Fibroblast of skin of right biceps (primary cell): ENCODE measurements around the gene RNF130.
A peak's percentile ranks its signal among the peaks of the same experiment; 100 is the strongest.

Source experiments
- DNase-seq: peaks from one replicate; pipeline ENCODE4 v3.0.0-alpha.2; 2013

The RNF130 gene

GRCh38 chr5:180071531-180072255 lies at the start of gene RNF130:
RNF130 (minus strand) TSS chr5:180071759; CDS start chr5:180071702, 57 bp downstream.
- DNase-seq: peak; percentile 94

- no peak for DNase-seq
Observed at GRCh38 chr5:180120237-180121101, 48.9 kb upstream of the RNF130 start.

- DNase-seq: no peak
Observed at GRCh38 chr5:180119903-180120236, 48.3 kb upstream of the RNF130 start.

- no peak for DNase-seq
Observed at GRCh38 chr5:180119031-180119902, 47.7 kb upstream of the RNF130 start.

- no peak for DNase-seq
Observed at GRCh38 chr5:180118391-180118791, 46.8 kb upstream of the RNF130 start.

GRCh38 chr5:180117000-180117725 lies 45.6 kb upstream of the RNF130 start:
- no peak for DNase-seq

GRCh38 chr5:180116077-180116999 lies 44.8 kb upstream of the RNF130 start:
- no peak for DNase-seq

GRCh38 chr5:180115326-180116076 lies 43.9 kb upstream of the RNF130 start:
- no peak for DNase-seq

GRCh38 chr5:180114304-180115003 lies 42.9 kb upstream of the RNF130 start:
- no peak for DNase-seq

GRCh38 chr5:180113660-180114303 lies 42.2 kb upstream of the RNF130 start:
- no peak for DNase-seq

GRCh38 chr5:180112181-180112861 lies 40.8 kb upstream of the RNF130 start:
- DNase-seq: no peak

- DNase-seq: no peak
Observed at GRCh38 chr5:180111273-180112002, 39.9 kb upstream of the RNF130 start.

GRCh38 chr5:180109920-180110319 lies 38.4 kb upstream of the RNF130 start:
- DNase-seq: no peak

GRCh38 chr5:180107005-180107404 lies 35.4 kb upstream of the RNF130 start:
- DNase-seq: no peak

- DNase-seq: peak; percentile 14
Observed at GRCh38 chr5:180105827-180106312, 34.3 kb upstream of the RNF130 start.

- no peak for DNase-seq
Observed at GRCh38 chr5:180104168-180104530, 32.6 kb upstream of the RNF130 start.

GRCh38 chr5:180103487-180104167 lies 32.1 kb upstream of the RNF130 start:
- no peak for DNase-seq
